Caco-2 (cell line): ENCODE results near the gene COA8. TPM values are rescaled to one million over a fixed set of nuclear protein-coding genes. Genes with fewer than 3 reads are reported as not detected.

ENCODE experiments used
- BruUV-seq: library from RNA; stranded (reverse); fragments of 400-500 nt; replicated peaks from 2 replicates; lab custom pipeline; 2021; lab: Mats Ljungman, UMichigan
- CTCF ChIA-PET: fragments of 300-600 bp; sonication (Branson Sonifier 250); formaldehyde crosslinking; loops from one replicate; lab custom pipeline; 2022; ENCODE audit warnings: antibody characterized with exemption; lab: Charles Lee
- POLR2A ChIA-PET: fragments of 300-600 bp; sonication (Branson Sonifier 250); formaldehyde crosslinking; loops from one replicate; lab custom pipeline; 2022; ENCODE audit warnings: antibody characterized with exemption; lab: Charles Lee
- DNase-seq, 2 experiments: peaks; one replicate each; pipeline versions ENCODE4 v3.0.0 to v3.0.0-alpha.2; 2020 to 2022
- H3K27me3 ChIP-seq: replicated peaks from 2 replicates; pipeline ENCODE4 v1.6.0; 2011; ENCODE audit warnings: low read length; ENCODE audit not compliant: control insufficient read depth, insufficient read depth
- H3K36me3 ChIP-seq: 2 replicates; pipeline ENCODE4 v1.5.1; 2011; ENCODE audit warnings: low read length; ENCODE audit not compliant: control insufficient read depth, insufficient read depth
- H3K4me1 ChIP-seq: fragments of 250-450 bp; sonication (Bioruptor Pico); 2 replicates; pipeline ENCODE4 v1.5.1; 2020; ENCODE audit warnings: mild to moderate bottlenecking
- H3K4me3 ChIP-seq: 2 replicates; pipeline ENCODE4 v1.5.1; 2011; ENCODE audit warnings: low read depth, mild to moderate bottlenecking, control low read depth, low read length
- H3K9me3 ChIP-seq: fragments of 250-450 bp; sonication (Bioruptor Pico); 2 replicates; pipeline ENCODE4 v1.5.1; 2020; ENCODE audit warnings: mild to moderate bottlenecking, moderate library complexity
- H3K27ac Mint-ChIP-seq: one replicate; pipeline ENCODE4 v1.8.0; 2022; ENCODE audit warnings: mixed read lengths; ENCODE audit not compliant: unreplicated experiment
- H3K27me3 Mint-ChIP-seq: one replicate; pipeline ENCODE4 v1.8.0; 2022; ENCODE audit warnings: mixed read lengths; ENCODE audit not compliant: insufficient read depth, unreplicated experiment
- H3K36me3 Mint-ChIP-seq: one replicate; pipeline ENCODE4 v1.8.0; 2022; ENCODE audit warnings: mild to moderate bottlenecking, mixed read lengths; ENCODE audit not compliant: insufficient read depth, unreplicated experiment
- H3K4me1 Mint-ChIP-seq: one replicate; pipeline ENCODE4 v1.8.0; 2022; ENCODE audit warnings: low read depth, mixed read lengths; ENCODE audit not compliant: unreplicated experiment
- H3K4me3 Mint-ChIP-seq: one replicate; pipeline ENCODE4 v1.8.0; 2022; ENCODE audit warnings: mild to moderate bottlenecking, moderate library complexity, mixed read lengths; ENCODE audit not compliant: unreplicated experiment
- H3K9me3 Mint-ChIP-seq: one replicate; pipeline ENCODE4 v1.8.0; 2022; ENCODE audit warnings: mixed read lengths; ENCODE audit not compliant: unreplicated experiment
- intact Hi-C: fragments of 100-400 bp; cut with micrococcal nuclease; formaldehyde crosslinking; loops from one replicate; pipeline ENCODE4 v1.10.0; 2022; ENCODE audit not compliant: unreplicated experiment
- total RNA-seq: library from RNA; stranded (reverse); gene quantifications from 2 replicates; pipeline ENCODE4 v1.2.3, GENCODE V29; 2022
- TF ChIP-seq, protein P1 (sequence below), 2 experiments: fragments of 200-600 bp in 1 of 2; IDR thresholded peaks; 1 replicate in 1 of 2; 2 replicates in 1 of 2; pipeline versions ENCODE4 v1.5.1 to v1.8.0; 2011 to 2022; ENCODE audit warnings: antibody characterized with exemption in 1 of 2, control low read depth in 1 of 2, inconsistent platforms in 1 of 2, low read depth in 1 of 2, low read length in 1 of 2, mild to moderate bottlenecking in 1 of 2, moderate library complexity in 1 of 2; ENCODE audit not compliant: insufficient read depth in 1 of 2, severe bottlenecking in 1 of 2, unreplicated experiment in 1 of 2

COA8 gene
- total RNA-seq, 1 experiment from 2014 or later, result 50.7 TPM

DNA sequence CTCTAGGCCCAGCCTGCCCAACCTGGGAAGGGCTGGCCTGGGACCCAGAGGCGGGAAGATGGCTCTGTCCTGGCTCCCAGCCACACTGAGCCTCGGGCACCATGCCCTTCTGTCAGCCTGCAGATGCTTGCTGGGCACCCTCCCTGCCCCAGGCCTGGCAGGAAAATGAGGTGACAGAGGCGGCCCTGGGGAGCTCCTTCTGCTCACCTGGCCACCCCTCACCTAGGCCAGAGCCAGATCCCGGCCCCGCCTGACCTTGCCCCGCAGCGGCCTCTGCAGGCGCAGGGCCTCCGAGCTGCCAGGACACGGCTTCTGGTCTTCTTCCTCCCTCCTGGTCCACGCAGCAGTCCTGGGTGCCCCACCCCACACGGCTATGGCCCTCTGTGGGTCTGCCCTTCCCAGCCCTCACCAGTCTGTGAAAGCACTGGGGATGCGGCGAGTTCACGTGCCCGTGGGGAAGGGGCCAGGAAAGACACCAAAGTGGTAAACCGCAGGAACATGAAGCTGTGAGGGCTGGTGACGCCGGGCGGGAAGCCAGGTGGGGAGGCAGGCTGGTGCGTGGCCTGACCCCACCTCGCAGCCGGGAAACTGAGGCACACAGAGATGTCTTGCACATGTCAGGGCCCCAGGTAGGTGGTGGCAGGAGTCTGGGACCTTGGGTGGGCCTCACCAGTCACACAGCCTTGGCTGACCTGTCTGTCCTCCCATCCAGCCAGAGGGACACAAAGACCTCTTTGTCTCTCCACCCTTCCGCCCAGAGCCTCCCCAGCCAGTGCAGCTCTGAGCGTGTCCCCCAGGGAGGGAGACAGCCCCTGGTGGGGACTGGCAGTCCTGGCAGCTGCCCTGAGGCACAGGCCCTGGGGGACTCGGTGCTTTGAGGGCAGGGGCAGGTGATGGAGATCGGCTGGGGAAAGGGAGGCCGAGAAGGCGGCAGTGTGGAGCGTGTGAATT lies 13.1 kb upstream of the COA8 start:
- Mint-ChIP-seq H3K4me3 (no peak overlapping the region), H3K27ac (no peak overlapping the region), H3K36me3 (peaks cover 5% of the 10 kb centered on the region), H3K4me1 (no peaks in the 10 kb centered on the region), H3K9me3 (no peaks in the 10 kb centered on the region), H3K27me3 (no peaks in the 10 kb centered on the region)
- TF ChIP-seq, protein P1, sequence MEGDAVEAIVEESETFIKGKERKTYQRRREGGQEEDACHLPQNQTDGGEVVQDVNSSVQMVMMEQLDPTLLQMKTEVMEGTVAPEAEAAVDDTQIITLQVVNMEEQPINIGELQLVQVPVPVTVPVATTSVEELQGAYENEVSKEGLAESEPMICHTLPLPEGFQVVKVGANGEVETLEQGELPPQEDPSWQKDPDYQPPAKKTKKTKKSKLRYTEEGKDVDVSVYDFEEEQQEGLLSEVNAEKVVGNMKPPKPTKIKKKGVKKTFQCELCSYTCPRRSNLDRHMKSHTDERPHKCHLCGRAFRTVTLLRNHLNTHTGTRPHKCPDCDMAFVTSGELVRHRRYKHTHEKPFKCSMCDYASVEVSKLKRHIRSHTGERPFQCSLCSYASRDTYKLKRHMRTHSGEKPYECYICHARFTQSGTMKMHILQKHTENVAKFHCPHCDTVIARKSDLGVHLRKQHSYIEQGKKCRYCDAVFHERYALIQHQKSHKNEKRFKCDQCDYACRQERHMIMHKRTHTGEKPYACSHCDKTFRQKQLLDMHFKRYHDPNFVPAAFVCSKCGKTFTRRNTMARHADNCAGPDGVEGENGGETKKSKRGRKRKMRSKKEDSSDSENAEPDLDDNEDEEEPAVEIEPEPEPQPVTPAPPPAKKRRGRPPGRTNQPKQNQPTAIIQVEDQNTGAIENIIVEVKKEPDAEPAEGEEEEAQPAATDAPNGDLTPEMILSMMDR (IDR thresholded peaks at IDR 0.05; ENCODE audit: insufficient read depth in 1 of 2, low read depth in 1 of 2, low read length in 1 of 2, severe bottlenecking in 1 of 2, unreplicated experiment in 1 of 2), result no peak
- ChIA-PET CTCF (interaction anchor here (1.0 kb wide), 1 partner anchor 31 kb away, joined by 4 read pairs; no protein-coding TSS in a partner anchor), POLR2A (interaction anchor here (0.7 kb wide), 1 partner anchor 21 kb away, joined by 5 read pairs; no protein-coding TSS in a partner anchor)
- Histone ChIP-seq H3K36me3 (no peaks in the 10 kb centered on the region), H3K4me3 (no peak overlapping the region), H3K9me3 (no peaks in the 10 kb centered on the region), H3K4me1 (no peaks in the 10 kb centered on the region), H3K27me3 (no peaks in the 10 kb centered on the region)
- intact Hi-C loops, result no loop called here
- DNase-seq, result peak in 1 of 2 experiments; percentile 34
- BruUV-seq, result no TSS peak

DNA sequence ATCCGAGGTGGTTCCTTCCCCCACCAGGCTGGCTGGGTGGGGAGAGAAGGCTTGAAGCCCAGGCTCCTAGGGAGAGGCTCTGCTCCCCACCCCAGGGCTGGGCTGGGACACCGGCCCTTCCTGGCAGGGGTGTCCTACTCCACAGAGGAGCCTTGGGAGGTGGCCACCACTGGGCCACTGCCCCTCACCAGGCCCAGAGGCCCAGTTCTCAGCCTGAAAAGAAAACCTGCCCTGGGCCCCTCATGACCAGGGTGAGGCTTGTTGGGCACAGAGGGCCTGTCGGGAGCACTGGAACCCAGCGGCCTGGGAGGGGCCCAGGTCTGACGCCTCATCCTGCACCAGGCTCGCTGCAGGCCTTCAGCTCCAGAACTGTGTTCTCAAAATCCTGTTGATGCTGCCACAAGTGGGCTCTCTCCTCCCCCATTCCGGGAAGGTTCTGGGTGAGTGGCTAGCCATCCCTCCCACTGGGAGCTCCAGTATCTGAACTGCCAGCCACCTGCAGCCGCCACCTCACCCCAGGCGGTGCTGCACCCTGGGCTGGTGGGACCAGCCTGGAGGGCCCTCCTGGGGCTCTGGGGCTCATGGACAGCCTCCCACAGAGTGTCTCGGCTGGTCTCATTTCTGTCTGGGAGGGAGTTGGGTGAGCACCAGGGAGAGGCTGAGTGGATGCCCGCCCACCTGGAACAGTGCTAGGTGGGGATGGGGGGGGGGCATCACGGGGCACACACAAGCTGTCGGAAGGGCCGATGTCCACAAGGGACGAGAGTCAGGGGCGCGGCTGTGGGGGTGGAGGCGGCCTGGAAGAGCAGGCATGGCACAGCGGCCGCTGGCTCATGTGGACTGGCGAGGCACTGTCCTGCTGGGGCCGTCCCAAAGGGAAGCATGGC lies 12.1 kb upstream of the COA8 start:
- Mint-ChIP-seq H3K27me3 (no peaks in the 10 kb centered on the region), H3K4me3 (no peak overlapping the region), H3K27ac (no peak overlapping the region), H3K4me1 (no peaks in the 10 kb centered on the region), H3K9me3 (no peaks in the 10 kb centered on the region), H3K36me3 (peaks cover 5% of the 10 kb centered on the region)
- Histone ChIP-seq H3K9me3 (no peaks in the 10 kb centered on the region), H3K27me3 (no peaks in the 10 kb centered on the region), H3K36me3 (no peaks in the 10 kb centered on the region), H3K4me3 (no peak overlapping the region), H3K4me1 (no peaks in the 10 kb centered on the region)
- CTCF ChIA-PET, result no interaction called here
- BruUV-seq, result no TSS peak
- intact Hi-C loops, result no loop called here
- DNase-seq, result no peak
- POLR2A ChIA-PET, result interaction anchor here (0.7 kb wide), 1 partner anchor 22 kb away, joined by 5 read pairs; no protein-coding TSS in a partner anchor
- TF ChIP-seq, protein P1 (IDR thresholded peaks at IDR 0.05; ENCODE audit: insufficient read depth in 1 of 2, low read depth in 1 of 2, low read length in 1 of 2, severe bottlenecking in 1 of 2, unreplicated experiment in 1 of 2), result no peak

DNA sequence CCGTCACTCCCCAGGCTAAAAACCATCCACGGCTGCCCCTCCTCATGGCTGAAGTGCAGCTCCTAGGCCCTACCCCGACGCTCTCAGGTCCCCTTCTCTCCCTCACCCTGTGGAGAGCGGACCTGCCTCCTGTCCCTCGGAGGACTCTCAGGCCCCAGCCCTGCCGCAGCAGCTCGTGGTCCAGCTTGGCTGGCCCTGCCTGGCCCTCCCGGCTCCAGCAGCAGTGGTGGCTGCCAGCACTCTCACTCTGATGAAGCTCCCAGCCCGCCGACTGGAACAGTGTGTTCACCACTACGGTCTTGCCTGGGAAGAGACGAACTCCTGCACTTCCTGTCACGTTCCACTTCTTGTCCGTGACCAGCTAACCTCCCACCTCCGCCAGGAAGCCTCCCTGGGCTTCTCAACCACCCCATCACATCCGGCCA lies 11.4 kb upstream of the COA8 start:
- Mint-ChIP-seq H3K36me3 (peaks cover 5% of the 10 kb centered on the region), H3K4me1 (no peaks in the 10 kb centered on the region), H3K4me3 (no peak overlapping the region), H3K27me3 (no peaks in the 10 kb centered on the region), H3K27ac (no peak overlapping the region), H3K9me3 (no peaks in the 10 kb centered on the region)
- no peaks in the 10 kb centered on the region for H3K36me3 ChIP-seq
- H3K9me3 ChIP-seq, result no peaks in the 10 kb centered on the region
- ChIA-PET POLR2A (interaction anchor here (0.6 kb wide), 1 partner anchor 10 kb away, joined by 3 read pairs; no protein-coding TSS in a partner anchor), CTCF (no interaction called here)
- intact Hi-C loops, result no loop called here
- TF ChIP-seq, protein P1 (IDR thresholded peaks at IDR 0.05; ENCODE audit: insufficient read depth in 1 of 2, low read depth in 1 of 2, low read length in 1 of 2, severe bottlenecking in 1 of 2, unreplicated experiment in 1 of 2), result no peak
- no peaks in the 10 kb centered on the region for H3K27me3 ChIP-seq
- BruUV-seq, result no TSS peak
- no peaks in the 10 kb centered on the region for H3K4me1 ChIP-seq
- H3K4me3 ChIP-seq, result no peak overlapping the region
- DNase-seq, result no peak
